Inferior parietal cortex (tissue), 1 donor: ENCODE results near the gene SURF1.
A peak's percentile ranks its signal among the peaks of the same experiment; 100 is the strongest.
"Not testable (repeated sequence)": the region's sequence is repeated elsewhere in the genome, so short reads cannot be mapped to it uniquely, and the experiment has no call there.

ENCODE experiments used
- DNase-seq: peaks from one replicate; pipeline ENCODE4 v3.0.0-alpha.2; 2016; ENCODE audit errors: extremely low spot score

SURF1 gene

GRCh38 chr9:133344979-133345378 is 11.3 kb downstream of the SURF1 start:
- DNase-seq: no peak

GRCh38 chr9:133344071-133344470 is 12.2 kb downstream of the SURF1 start:
- no peak for DNase-seq

GRCh38 chr9:133342570-133342969 is 13.7 kb downstream of the SURF1 start:
- DNase-seq: no peak

- no peak for DNase-seq
Observed at GRCh38 chr9:133342069-133342406, 14.2 kb downstream of the SURF1 start.

GRCh38 chr9:133341369-133342068 is 14.8 kb downstream of the SURF1 start:
- DNase-seq: no peak

GRCh38 chr9:133340916-133341315 is 15.4 kb downstream of the SURF1 start:
- no peak for DNase-seq

- DNase-seq: no peak
Observed at GRCh38 chr9:133340256-133340655, 16.0 kb downstream of the SURF1 start.

GRCh38 chr9:133339641-133340040 is 16.6 kb downstream of the SURF1 start:
- no peak for DNase-seq

- peak; percentile 93 for DNase-seq
Observed at GRCh38 chr9:133335924-133336811, 20.1 kb downstream of the SURF1 start, which contains the start of gene SURF6. Gene SURF6, minus strand, starts transcription at chr9:133336188. Its CDS starts 56 bp downstream, at chr9:133336132.

GRCh38 chr9:133334888-133335287 is 21.4 kb downstream of the SURF1 start:
- not testable (repeated sequence) for DNase-seq

GRCh38 chr9:133334161-133334560 is 22.1 kb downstream of the SURF1 start:
- DNase-seq: no peak

GRCh38 chr9:133333566-133333965 is 22.7 kb downstream of the SURF1 start:
- DNase-seq: no peak

- DNase-seq: no peak
Observed at GRCh38 chr9:133333011-133333410, 23.3 kb downstream of the SURF1 start.

- DNase-seq: no peak
Observed at GRCh38 chr9:133332381-133332730, 23.9 kb downstream of the SURF1 start.

GRCh38 chr9:133331641-133332380 is 24.5 kb downstream of the SURF1 start:
- no peak for DNase-seq

GRCh38 chr9:133331221-133331620 is 25.1 kb downstream of the SURF1 start:
- DNase-seq: no peak

GRCh38 chr9:133329306-133330156 is 26.8 kb downstream of the SURF1 start:
- not testable (repeated sequence) for DNase-seq

- DNase-seq: no peak
Observed at GRCh38 chr9:133327834-133328484, 28.3 kb downstream of the SURF1 start.

- not testable (repeated sequence) for DNase-seq
Observed at GRCh38 chr9:133327021-133327420, 29.3 kb downstream of the SURF1 start.

GRCh38 chr9:133323991-133324703 is 32.1 kb downstream of the SURF1 start:
- no peak for DNase-seq
